ENCODE data around the gene THSD7A.

THSD7A gene

GRCh38 chr7:11329626-11330025 lies 502.4 kb downstream of the THSD7A start:
- TF ChIP-seq CTCF (IDR thresholded peaks at IDR 0.05): no peak
- Histone ChIP-seq H3K4me3 (ENCODE audit: low read depth in 1 of 2, low read length in 1 of 2) (no peak overlapping the region), H3K4me1 (ENCODE audit: control insufficient read depth in 1 of 2, insufficient read depth in 1 of 2, low read depth in 1 of 2, low read length in 1 of 2) (no peaks in the 10 kb centered on the region), H3K9me3 (no peaks in the 10 kb centered on the region), H3K27me3 (no peaks in the 10 kb centered on the region), H3K27ac (no peak overlapping the region), H3K36me3 (no peaks in the 10 kb centered on the region)

GRCh38 chr7:11328309-11328708 lies 503.7 kb downstream of the THSD7A start:
- Histone ChIP-seq H3K9me3 (no peaks in the 10 kb centered on the region), H3K36me3 (no peaks in the 10 kb centered on the region), H3K4me1 (ENCODE audit: control insufficient read depth in 1 of 2, insufficient read depth in 1 of 2, low read depth in 1 of 2, low read length in 1 of 2) (no peaks in the 10 kb centered on the region), H3K27ac (no peak overlapping the region), H3K27me3 (no peaks in the 10 kb centered on the region), H3K4me3 (ENCODE audit: low read depth in 1 of 2, low read length in 1 of 2) (no peak overlapping the region)
- TF ChIP-seq CTCF (IDR thresholded peaks at IDR 0.05): no peak

- Histone ChIP-seq H3K27ac (no peak overlapping the region), H3K4me1 (ENCODE audit: control insufficient read depth in 1 of 2, insufficient read depth in 1 of 2, low read depth in 1 of 2, low read length in 1 of 2) (no peaks in the 10 kb centered on the region), H3K27me3 (no peaks in the 10 kb centered on the region), H3K36me3 (no peaks in the 10 kb centered on the region), H3K4me3 (ENCODE audit: low read depth in 1 of 2, low read length in 1 of 2) (no peak overlapping the region), H3K9me3 (no peaks in the 10 kb centered on the region)
- TF ChIP-seq CTCF (IDR thresholded peaks at IDR 0.05): no peak
These were observed 504.4 kb downstream of the THSD7A start for GRCh38 chr7:11327633-11328032.

Measured in neutrophil (primary cell).